Measurements from ENCODE around the gene AKAP17A. TPM values are rescaled to one million over a fixed set of nuclear protein-coding genes. Genes with fewer than 3 reads are reported as not detected.

AKAP17A gene
- total and polyA plus RNA-seq, 2 of the 13 experiments (the other 11 are each of a cell fraction or from before 2014, with no cell fraction given) = 20.5 to 26.5 TPM

DNA sequence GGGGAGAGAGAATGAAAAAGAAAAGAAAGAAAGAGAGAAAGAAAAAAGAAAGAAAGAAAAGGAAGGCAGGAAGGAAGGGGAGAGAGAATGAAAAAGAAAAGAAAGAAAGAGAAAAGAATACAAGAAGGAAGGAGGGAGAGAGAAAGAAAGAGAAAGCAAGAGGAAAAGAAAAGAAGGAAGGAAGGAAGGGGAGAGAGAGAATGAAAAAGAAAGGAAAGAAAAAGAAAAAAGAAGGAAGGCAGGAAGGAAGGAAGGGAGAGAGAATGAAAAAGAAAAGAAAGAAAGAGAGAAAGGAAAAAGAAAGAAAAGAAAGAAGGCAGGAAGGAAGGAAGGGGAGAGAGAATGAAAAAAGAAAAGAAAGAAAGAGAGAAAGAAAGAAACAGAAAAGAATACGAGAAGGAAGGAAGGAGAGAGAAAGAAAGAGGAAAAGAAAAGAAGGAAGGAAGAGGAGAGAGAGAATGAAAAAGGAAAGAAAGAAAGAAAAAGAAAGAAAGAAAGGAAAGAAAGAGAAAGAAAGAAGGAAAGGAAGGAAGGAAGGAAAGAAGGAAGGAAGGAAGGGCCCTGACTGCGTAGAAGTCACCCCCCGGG, 39.4 kb upstream of the AKAP17A start:
- DNase-seq (ENCODE audit: low spot score) (no peak), FAIRE-seq (no peak), ATAC-seq (no peak)
- TF ChIP-seq ZHX1 (CRISPR knock-in tag; IDR thresholded peaks at IDR 0.05; ENCODE audit: low read depth) (no peak), ZC3H13 (CRISPR knock-in tag; IDR thresholded peaks at IDR 0.05) (no peak), RFXAP (CRISPR knock-in tag; IDR thresholded peaks at IDR 0.05; ENCODE audit: borderline replicate concordance) (no peak), CCAR2 (optimal IDR thresholded peaks at IDR 0.05; ENCODE audit: low read depth, low read length) (no peak), NFIC (IDR thresholded peaks at IDR 0.05; ENCODE audit: low read length) (no peak), ZFAT (CRISPR knock-in tag; conservative IDR thresholded peaks at IDR 0.05) (no peak), ZNF703 (CRISPR knock-in tag; IDR thresholded peaks at IDR 0.05; ENCODE audit: borderline replicate concordance) (no peak), CHD2 (IDR thresholded peaks at IDR 0.05; ENCODE audit: low read depth, low read length) (no peak), MEIS2 (CRISPR knock-in tag; IDR thresholded peaks at IDR 0.05) (no peak)
- TF ChIP-seq, protein P1, sequence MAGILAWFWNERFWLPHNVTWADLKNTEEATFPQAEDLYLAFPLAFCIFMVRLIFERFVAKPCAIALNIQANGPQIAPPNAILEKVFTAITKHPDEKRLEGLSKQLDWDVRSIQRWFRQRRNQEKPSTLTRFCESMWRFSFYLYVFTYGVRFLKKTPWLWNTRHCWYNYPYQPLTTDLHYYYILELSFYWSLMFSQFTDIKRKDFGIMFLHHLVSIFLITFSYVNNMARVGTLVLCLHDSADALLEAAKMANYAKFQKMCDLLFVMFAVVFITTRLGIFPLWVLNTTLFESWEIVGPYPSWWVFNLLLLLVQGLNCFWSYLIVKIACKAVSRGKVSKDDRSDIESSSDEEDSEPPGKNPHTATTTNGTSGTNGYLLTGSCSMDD (CRISPR knock-in tag; IDR thresholded peaks at IDR 0.05) = no peak
- TF ChIP-seq, protein P2, sequence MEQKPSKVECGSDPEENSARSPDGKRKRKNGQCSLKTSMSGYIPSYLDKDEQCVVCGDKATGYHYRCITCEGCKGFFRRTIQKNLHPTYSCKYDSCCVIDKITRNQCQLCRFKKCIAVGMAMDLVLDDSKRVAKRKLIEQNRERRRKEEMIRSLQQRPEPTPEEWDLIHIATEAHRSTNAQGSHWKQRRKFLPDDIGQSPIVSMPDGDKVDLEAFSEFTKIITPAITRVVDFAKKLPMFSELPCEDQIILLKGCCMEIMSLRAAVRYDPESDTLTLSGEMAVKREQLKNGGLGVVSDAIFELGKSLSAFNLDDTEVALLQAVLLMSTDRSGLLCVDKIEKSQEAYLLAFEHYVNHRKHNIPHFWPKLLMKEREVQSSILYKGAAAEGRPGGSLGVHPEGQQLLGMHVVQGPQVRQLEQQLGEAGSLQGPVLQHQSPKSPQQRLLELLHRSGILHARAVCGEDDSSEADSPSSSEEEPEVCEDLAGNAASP (CRISPR knock-in tag; IDR thresholded peaks at IDR 0.05; ENCODE audit: borderline replicate concordance) = no peak
- no TSS peak for BruUV-seq (replicated peaks)
- in situ Hi-C loops (cut with HindIII; ENCODE audit: extremely low pct_ligation_motif_present, low pct_unique_long_range_greater_than_20kb) (no loop called here), intact Hi-C loops (cut with micrococcal nuclease; ENCODE audit: unreplicated experiment) (no loop called here)
- Histone ChIP-seq H3K9me3 (ENCODE audit: low read length) (no peaks in the 10 kb centered on the region), H4K20me1 (ENCODE audit: insufficient read depth, low read length) (no peaks in the 10 kb centered on the region), H3K4me3 (replicated peaks in 1 of 3; ENCODE audit: insufficient read depth in 1 of 3, low read depth in 2 of 3, low read length in 3 of 3) (no peak overlapping the region), H3K9ac (ENCODE audit: insufficient read depth, low read depth, low read length) (no peak overlapping the region), H3K4me2 (ENCODE audit: low read depth, low read length) (no peak overlapping the region), H3K36me3 (replicated peaks in 1 of 2; ENCODE audit: control insufficient read depth in 1 of 2, insufficient read depth in 2 of 2, low read length in 2 of 2) (no peaks in the 10 kb centered on the region), H3K27me3 (ENCODE audit: control insufficient read depth in 1 of 2, insufficient read depth in 2 of 2, low read length in 2 of 2) (no peaks in the 10 kb centered on the region; a peak in 1 of 5 replicates), H2AFZ (ENCODE audit: low read length) (no peak overlapping the region), H3K27ac (ENCODE audit: extremely low read length, insufficient read depth, low read length) (no peak overlapping the region), H3K79me2 (ENCODE audit: insufficient read depth, low read length) (no peaks in the 10 kb centered on the region), H3K4me1 (ENCODE audit: insufficient read depth, low read length) (no peaks in the 10 kb centered on the region)
- WGBS (ENCODE audit: low lambda C conversion rate) = 37% methylated on average over 3 of the region's 3 CpGs
- ChIA-PET CTCF (ENCODE audit: low intra/inter-chr PET ratio, low total read pairs) (no interaction called here), POLR2A (no interaction called here)

All from HepG2 (cell line).